CD4-positive, alpha-beta T cell treated with Interleukin-4 for 1 hour (primary cell): ENCODE data around the gene NKG7.

Experiments used
- DNase-seq, 2 donors: peaks; one replicate each; pipeline ENCODE4 v3.0.0-alpha.2; 2020 to 2022

Gene NKG7

GRCh38 chr19:51389143-51389542 is 16.7 kb upstream of the NKG7 start:
- DNase-seq, result no peak

DNA sequence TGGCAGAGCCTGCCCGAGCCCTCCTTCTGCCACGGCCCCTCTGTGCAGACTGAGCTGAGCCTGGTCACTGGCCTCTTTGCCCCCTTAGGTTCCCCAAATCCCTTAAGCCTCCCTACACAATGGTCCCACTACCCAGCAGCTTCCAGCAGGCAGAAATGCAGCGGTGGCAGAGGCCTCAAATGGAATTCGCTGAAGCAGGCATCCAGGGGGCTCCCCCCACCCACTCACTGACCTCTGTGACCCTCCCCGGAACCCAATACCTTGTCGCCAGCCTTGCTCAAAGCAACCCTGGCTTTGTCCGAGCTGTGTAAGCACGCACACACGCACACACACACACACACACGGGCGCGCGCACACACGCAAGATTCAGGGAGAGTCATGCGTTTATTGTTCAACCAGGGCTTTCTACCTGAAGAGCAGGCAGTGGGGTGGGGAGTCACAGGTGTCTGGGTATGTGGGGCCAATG is 15.5 kb upstream of the NKG7 start, which contains the start of gene LIM2:
Gene LIM2 (minus strand): TSS at position 51 of the 466 bp plus-strand sequence. CDS start 531 bp downstream, outside the sequence.
- DNase-seq, result no peak

- peak in 1 of 2 donors; percentile 29 for DNase-seq
Measured at GRCh38 chr19:51386882-51387520, 14.5 kb upstream of the NKG7 start.

DNA sequence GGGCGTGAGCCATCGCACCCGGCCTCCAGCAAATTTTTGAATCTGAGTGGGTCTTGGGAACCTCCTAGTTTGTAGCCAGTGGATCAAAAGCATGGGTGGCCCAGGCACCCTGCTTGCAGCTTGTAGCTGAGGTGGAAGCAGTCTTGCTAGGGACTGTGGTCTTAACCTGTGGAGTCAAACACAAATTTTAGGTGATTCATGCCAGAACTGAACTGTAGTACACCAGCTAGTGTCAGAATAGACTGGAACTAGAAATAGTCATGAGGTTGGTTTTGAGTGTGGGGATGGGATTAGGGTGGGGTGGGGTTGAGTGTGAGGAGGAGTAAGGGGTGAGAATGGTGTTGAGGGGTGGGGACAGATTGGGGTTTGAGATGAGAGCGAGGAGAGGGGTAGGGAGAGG is 9.6 kb upstream of the NKG7 start:
- DNase-seq, result no peak

DNA sequence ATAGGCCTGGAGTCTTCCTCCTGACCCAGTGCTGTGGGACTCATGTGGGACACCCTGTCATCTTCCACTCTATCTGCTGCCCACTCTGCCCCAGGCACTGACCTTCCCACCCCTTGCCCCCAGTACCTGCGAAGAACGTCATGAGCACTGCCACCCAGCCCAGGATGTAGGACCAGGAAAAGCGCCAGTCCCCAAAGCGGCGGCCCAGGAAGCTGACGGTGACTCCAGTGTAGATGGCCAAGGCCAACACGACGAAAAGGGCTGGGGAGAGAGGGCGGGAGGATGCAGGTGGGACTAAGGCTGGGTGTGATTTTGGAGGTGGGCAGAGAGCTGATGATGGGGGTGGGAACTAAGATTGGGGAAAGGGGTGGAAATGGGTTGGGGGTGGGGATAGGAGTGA is 7.9 kb upstream of the NKG7 start:
- no peak for DNase-seq

- DNase-seq, result no peak
Measured at GRCh38 chr19:51377422-51377821, 5.0 kb upstream of the NKG7 start.

DNA sequence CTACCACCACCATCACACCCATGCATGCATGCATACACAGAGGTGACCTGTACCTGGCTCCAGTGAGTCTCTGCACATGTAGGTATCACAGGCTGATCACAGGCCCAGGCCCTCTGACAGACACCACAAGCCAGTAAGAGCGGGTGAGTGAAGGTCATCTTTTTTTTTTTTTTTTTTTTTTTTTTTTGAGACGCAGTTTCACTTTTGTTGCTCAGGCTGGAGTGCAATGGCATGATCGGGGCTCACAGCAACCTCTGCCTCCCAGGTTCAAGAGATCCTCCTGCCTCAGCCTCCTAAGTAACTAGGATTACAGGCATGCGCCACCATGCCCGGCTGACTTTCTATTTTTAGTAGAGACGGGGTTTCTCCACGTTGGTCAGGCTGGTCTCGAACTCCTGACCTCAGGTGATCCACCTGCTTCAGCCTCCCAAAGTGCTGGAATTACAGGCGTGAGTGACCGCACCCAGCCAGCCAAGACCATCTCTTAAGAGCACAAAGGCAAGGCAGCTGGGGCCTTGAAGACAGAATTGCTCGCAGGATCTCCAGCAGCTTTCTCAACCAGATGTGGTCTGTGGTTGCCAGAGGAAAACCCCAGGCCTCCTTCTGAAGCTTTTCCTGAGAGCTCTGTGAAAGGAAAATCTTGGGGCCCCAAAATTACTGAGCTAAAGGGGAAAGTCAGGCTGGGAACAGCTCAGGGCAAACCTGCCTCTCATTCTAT is 3.2 kb upstream of the NKG7 start:
- DNase-seq, result peak; percentile 30 to 47

DNA sequence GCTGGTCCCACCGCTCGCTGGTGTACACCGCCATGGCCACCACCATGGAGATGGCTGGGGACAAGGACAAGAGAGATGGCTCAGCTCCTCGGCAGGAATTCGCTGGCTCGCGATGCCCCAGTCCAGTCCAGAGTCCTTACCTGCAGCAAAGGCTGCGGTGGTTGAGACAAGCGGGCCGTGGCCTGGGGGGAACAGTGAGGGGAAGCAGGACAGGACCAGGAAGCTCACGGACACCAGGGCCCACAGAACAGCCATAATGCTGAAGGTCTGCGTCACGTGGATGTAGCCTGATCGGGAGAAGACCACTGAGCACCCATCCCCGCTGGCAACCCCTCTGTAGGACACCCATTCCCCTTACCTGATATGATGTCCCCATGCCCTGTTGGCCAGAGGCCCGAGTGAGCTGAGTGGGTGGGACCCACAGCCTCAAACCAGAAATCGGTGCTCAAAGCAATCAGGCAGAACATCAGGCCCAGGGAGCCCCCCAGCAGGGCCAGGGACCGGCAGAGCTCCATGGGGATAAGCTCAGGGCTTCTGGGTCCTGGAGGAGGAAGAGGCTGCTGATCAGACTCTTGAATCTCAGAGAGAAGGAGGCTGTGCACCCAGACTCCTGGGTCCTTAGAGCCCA is 319 bp downstream of the NKG7 start:
- DNase-seq, result no peak

DNA sequence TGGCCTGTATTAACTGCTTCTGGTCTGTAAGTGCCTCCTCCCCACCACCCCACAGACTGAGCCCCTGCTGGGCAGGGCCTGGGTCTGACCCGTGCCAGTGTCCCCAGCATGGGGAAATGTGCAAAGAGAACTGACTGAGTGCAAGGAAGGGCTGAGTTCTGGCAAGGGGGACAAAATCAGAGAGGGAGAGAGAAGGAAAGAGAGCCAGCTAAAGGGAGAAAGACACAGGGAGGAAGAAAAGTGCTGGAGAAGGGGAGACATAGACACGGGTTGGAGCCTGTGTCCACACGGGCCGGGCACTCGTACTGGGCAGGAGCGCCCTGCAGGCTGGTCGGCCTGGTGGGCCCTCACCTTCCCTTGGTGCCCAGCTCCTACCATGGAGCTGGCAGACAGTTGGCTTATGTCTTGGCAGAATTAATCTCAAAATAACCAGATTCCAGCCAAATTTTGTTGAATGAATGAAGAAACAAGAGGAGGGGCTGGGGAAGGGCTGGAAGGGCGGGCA is 1.2 kb downstream of the NKG7 start:
- DNase-seq, result no peak

GRCh38 chr19:51370230-51370629 is 2.2 kb downstream of the NKG7 start:
- no peak for DNase-seq

DNA sequence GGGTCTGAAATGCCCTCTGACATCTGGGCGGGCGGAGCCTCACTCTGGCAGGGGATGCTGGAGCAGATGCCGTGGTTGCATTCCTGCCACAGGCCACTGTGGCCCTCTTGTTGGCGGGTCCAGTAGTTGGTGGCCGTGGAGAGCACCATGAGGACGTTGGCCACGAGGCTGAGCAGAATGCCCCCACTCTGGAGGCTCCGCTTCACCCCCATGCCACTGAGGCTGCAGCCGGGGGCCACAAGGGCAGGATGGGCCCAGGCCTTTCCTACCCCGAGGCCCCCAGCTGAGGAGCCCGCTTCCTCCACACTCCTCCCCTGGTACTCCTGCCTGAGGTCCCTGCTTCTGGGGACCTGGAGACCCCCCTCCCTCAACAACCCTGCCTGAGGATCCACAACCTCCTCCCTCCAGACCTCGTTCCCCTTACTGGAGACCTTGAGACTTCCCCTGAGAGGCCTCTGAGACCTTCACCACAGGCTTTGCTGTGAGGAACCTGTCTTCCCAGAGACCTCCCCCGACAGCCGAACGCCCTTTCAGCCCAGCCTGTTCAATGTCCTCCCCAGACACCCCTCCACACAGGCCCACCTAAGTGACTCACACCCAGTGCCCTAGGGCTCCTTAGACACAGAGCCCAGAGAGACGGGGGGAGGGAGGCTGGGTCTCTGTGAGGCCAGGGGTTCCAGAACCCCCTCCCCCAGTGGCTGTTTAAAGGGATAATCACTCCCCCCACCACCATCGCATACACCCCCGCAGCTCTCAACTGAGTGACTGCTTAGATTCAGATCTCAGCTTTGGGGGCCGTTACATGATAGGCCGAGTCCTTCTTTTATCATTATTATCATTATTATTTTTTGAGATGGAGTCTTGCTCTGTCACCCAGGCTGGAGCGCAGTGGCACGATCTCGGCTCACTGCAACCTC is 3.8 kb downstream of the NKG7 start, which contains the start of gene CLDND2:
Gene CLDND2 (minus strand): TSS at position 638 of the 917 bp plus-strand sequence. CDS start 426 bp downstream, at position 212.
- DNase-seq, result peak; percentile 27 to 29

DNA sequence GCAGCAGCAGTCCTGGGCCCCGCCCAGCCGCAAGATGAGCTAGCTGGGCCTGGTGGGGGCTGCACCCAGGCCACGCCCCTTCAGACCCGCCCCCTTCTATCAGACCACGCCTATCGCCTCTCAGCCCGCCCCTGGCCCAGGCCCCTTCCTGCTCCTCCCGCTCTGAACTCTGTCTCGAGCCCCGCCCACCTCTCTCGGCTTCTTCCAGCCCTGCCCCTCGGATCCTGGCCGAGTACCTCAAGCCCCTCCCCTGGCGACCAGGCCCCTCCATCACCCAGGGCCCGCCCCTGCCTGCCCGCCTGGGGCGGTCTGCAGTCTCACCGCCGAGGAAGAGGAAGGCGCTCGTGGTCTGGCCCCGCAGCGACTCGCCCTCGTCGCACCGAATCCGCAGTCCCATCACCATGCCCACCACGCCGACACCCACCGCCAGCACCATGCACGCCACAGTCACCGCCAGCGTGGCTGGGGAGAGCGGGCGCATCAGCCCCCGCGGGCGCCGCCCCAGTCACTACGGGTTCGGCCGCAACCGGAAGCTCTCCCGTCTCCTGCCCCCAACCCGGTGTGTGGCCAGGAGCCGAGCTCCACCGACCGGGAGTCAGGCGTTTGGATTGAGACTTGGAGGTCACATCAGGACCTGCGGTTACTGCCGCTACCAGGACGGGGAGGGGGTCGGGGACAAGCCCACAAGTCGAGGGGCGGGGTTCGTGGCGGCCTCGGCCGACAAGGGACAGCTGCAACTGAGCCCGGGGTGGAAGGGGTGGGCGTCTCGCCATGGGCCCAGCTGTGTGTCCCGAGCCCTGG is 4.7 kb downstream of the NKG7 start:
- DNase-seq, result peak; percentile 98

GRCh38 chr19:51367255-51367564 is 5.2 kb downstream of the NKG7 start:
- no peak for DNase-seq

- peak; percentile 95 to 96 for DNase-seq
Measured at GRCh38 chr19:51366389-51367254, 5.8 kb downstream of the NKG7 start.

- no peak for DNase-seq
Measured at GRCh38 chr19:51365965-51366388, 6.5 kb downstream of the NKG7 start, which contains the start of gene ETFB. ETFB (minus strand) TSS chr19:51366388; CDS start chr19:51366326, 62 bp downstream.

DNA sequence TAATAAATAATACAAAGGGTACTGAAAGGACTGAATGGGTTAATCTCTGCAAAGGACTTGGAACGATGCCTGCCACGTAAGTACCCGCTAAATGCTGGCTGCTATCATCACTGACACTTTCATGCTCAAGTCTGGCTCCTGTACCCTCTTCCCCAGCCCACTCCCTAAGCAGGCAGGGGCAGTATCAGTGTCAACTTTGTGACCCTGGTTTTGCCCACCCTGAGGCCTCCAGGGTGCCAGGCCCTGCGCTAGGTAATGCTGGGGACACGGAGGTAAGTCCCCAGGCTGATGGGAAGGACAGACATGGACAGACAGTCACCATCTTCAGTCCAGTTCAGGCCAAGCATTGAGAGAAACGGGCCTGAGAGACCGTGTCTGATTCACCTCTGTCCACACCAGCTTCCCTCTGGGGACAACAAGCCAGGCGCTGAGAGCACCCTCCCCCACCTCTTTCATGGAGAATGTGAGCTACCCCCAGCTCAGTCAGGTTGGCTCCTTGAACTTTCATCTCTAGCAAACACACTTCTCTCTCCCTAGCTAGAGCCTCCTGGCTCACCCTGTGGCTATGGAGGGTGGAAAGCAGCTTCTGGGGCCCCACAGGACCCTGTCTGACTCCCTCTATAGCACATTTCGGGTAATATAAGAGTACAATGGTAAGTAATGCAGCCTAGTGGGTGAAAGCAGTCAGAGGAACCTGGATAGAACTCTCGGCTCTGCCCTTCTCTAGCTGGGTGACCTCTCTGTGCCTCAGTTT is 7.1 kb downstream of the NKG7 start:
- DNase-seq, result peak in 1 of 2 donors; percentile 33

DNA sequence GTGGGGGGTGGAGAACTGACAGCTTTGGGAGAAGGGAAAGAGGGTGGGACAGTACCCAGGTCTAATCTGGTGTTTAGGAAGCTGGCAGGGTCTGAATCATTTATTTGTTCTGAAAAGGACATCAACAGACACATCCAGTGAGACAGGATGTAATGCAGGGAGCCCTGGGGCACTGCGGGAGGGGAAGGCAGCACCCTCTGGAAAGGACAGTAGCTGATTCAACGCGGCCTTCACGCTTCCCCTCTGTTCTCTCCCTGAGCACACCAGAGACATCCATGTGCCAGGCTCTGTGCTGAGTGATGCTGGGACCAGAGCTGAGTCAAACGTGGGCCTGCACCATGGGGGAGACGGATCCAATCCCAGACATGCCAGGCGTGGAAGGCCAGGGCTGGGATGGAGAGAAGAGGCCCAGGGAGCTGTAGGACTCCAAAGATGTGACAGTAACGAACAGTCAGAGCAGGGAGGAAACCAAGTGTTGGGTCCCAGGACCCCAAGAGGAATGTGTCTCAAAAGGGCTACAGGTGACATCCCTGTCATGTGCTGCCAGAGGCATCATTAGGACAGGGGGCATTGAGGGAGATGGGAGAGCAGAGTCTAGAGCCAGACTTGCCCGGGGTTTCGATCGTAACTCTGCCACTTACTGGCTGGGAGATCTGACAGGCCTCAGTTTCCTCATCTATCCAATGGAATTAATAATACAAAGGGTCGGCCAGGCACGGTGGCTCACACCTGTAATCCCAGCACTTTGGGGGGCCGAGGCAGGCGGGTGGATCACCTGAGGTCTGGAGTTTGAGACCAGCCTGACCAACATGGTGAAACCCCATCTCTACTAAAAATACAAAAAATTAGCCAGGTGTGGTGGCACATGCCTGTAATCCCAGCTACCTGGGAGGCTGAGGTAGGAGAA is 8.0 kb downstream of the NKG7 start:
- no peak for DNase-seq

GRCh38 chr19:51361239-51361638 is 11.2 kb downstream of the NKG7 start:
- DNase-seq, result no peak

DNA sequence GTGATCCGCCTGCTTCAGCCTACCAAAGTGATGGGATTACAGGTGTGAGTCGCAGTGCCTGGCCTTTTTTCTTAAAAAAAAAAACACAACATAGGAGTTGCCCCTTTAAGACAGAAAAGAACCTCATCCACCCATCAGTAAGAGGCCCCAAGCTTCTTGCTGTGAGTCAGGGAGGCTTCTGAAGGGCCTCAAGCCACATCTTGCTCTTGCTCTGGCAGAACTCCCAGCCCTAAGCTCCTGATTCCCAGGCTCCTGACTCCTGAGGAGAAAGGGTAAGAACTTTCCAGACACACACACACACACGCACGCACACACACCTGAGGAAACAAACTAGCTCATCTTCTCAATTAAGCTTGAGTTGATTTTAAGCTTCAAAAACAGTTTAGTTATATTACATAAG is 13.2 kb downstream of the NKG7 start:
- no peak for DNase-seq
